Epithelial cell of proximal tubule (primary cell): Measurements from ENCODE around the gene ST3GAL5. TPM values are rescaled to one million over a fixed set of nuclear protein-coding genes. Genes with fewer than 3 reads are reported as not detected.

Experiments used
- DNase-seq: peaks from one replicate; pipeline ENCODE4 v3.0.0-alpha.2; 2011; ENCODE audit warnings: low read depth
- H3K4me3 ChIP-seq: 2 replicates; pipeline ENCODE4 v1.5.1; 2011; ENCODE audit warnings: low read depth, mild to moderate bottlenecking, low read length
- total RNA-seq: library from RNA; depleted of rRNA; stranded (reverse); fragments of >200 nt; gene quantifications from 2 replicates; pipeline ENCODE4 v1.2.3, GENCODE V29; 2015
- TF ChIP-seq, protein P1 (sequence below): conservative IDR thresholded peaks from 2 replicates; pipeline ENCODE4 v1.5.1; 2012; ENCODE audit warnings: low read depth, mild to moderate bottlenecking, low read length

ST3GAL5 gene
- total RNA-seq, 1 donor from 2014 or later: 8.7 TPM

DNA sequence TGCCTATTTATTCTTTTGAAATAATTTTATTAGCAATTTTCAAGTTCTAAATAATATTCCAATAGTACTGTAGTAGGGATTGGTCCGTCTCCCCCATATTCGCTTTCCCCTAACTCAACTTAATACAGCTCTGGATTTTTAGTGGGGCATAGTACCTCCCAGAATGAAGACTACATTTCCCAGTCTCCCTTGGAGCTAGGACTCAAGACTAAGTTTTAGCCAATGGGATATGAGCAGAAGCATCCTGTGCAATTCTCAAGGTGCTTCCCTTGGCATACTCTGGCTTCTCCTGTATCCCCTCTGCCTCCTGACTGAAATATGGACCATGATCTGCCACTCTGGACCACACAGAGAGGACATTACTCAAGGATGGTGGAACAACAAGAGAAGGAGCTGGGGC lies 24.1 kb downstream of the ST3GAL5 start:
- TF ChIP-seq, protein P1, sequence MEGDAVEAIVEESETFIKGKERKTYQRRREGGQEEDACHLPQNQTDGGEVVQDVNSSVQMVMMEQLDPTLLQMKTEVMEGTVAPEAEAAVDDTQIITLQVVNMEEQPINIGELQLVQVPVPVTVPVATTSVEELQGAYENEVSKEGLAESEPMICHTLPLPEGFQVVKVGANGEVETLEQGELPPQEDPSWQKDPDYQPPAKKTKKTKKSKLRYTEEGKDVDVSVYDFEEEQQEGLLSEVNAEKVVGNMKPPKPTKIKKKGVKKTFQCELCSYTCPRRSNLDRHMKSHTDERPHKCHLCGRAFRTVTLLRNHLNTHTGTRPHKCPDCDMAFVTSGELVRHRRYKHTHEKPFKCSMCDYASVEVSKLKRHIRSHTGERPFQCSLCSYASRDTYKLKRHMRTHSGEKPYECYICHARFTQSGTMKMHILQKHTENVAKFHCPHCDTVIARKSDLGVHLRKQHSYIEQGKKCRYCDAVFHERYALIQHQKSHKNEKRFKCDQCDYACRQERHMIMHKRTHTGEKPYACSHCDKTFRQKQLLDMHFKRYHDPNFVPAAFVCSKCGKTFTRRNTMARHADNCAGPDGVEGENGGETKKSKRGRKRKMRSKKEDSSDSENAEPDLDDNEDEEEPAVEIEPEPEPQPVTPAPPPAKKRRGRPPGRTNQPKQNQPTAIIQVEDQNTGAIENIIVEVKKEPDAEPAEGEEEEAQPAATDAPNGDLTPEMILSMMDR: no peak
- no peak for DNase-seq
- no peak overlapping the region for H3K4me3 ChIP-seq

DNA sequence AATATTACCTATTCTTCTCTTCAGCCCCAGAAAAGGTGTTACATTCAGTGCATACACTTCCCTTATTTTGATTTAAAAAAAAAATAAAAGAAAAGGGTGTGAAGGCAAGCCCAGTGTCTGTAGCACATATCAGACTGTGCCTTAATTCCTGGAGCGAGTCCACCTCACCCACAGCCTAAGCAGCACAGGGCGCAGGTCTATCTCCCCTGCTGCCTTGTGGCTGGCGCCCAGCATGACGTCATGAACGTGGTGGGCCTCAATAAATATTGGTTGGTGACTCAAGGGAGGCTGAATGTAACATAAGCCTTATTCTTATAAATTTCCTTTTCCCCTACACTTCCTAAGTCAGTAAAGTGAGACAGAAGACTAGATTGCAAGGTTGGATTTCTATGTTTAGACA lies 26.4 kb downstream of the ST3GAL5 start:
- no peak overlapping the region for H3K4me3 ChIP-seq
- TF ChIP-seq, protein P1: no peak
- DNase-seq: no peak

DNA sequence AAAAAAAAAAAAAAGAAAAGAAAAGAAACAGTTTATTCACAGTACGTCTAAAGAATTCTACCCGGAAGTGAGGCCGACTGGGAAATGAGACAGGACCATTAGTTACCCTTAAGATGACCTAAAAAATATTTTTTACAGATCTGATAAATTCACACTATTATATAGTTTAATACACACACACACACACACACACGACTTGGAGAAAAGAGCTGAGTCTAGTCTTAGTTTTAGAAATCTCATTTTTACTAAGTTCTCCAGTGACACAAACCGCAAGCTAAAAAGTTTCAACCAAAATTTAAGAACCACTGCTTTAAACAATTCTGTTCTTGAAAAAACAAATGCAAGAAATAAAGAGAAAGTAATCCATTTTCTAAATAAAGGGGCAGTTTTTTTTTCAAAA lies 27.1 kb downstream of the ST3GAL5 start:
- no peak overlapping the region for H3K4me3 ChIP-seq
- no peak for DNase-seq
- TF ChIP-seq, protein P1: no peak

DNA sequence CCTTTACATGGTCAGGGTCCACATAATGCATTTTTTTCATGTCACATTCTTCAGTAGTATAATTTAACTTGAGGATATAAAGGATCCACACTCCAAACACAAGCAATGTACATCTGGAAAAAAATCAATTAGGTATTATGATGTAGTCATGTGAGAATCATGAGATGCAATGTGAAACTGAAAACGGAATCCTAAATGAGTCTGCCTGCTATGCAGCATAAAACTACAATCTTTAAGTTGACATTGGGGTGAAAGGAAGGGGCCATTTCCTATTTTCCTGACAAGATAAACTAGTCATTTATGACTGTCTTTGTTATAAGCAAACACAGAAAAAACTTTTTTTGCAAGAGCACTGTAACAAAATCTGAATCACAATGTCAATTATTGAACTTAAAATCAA lies 27.6 kb downstream of the ST3GAL5 start:
- TF ChIP-seq, protein P1: no peak
- DNase-seq: no peak
- no peak overlapping the region for H3K4me3 ChIP-seq

DNA sequence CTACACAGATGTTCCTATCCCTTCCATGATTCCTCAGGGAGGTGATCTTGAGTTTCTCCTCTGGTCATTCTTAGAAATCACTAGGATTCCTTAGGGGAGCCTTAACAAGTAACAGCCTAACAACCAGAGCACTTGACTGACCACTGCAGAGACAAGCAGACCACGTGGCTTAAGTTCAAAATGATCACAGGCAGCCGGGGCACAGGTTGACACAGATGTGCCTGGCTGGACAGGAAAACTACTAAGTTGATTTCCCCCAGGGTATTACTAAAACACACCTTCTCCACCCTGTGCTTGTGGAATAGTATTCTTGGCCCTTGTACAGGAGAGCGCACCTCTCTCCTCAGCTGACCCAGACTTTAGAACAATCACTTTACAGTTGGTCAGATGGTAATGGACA lies 29.9 kb downstream of the ST3GAL5 start:
- TF ChIP-seq, protein P1: no peak
- no peak overlapping the region for H3K4me3 ChIP-seq
- no peak for DNase-seq

DNA sequence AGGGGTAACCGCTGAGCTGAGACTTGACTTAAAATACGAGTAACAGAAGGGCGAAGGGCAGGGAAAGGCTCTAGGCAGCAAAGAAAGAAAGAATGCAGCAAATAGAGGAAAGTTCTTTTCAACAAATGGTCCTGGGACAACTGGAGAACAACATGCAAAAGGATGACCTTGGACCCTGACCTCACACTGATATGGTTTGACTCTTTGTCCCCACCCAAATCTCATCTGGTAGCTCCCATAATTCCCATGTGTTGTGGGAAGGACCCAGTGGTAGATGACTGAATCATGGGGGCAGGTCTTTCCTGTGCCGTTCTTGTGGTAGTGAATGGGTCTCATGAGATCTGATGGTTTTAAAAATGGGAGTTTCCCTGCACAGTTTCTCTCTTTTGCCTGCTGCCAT lies 33.9 kb downstream of the ST3GAL5 start:
- TF ChIP-seq, protein P1: no peak
- no peak for DNase-seq
- no peak overlapping the region for H3K4me3 ChIP-seq

DNA sequence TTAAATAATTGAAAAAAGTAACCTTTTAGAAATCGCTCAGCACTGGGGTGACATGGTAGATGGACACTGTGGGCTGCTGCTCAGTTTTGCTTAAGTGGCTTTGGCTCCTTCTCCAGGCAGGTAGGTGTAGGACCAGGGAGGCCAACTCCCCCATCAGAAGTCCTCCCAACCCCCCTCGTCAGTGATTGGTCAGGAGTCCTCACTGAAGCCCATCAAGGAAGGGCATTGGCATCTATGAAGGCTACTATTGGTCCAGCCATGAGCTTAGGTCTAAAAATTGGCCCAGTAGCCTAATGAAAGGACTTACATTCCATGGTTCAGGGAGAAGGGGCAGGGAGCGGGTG lies 34.7 kb downstream of the ST3GAL5 start:
- TF ChIP-seq, protein P1: no peak
- no peak for DNase-seq
- no peak overlapping the region for H3K4me3 ChIP-seq
